HS-5 (cell line): ENCODE measurements around the gene MSLN.
"Not testable (repeated sequence)": the region's sequence is repeated elsewhere in the genome, so short reads cannot be mapped to it uniquely, and the experiment has no call there.

Source experiments
- DNase-seq: peaks from one replicate; pipeline ENCODE4 v3.0.0-alpha.2; 2012; ENCODE audit warnings: low read depth

Gene MSLN

GRCh38 chr16:735982-736453 is 24.5 kb upstream of the MSLN start:
- DNase-seq = no peak

DNA sequence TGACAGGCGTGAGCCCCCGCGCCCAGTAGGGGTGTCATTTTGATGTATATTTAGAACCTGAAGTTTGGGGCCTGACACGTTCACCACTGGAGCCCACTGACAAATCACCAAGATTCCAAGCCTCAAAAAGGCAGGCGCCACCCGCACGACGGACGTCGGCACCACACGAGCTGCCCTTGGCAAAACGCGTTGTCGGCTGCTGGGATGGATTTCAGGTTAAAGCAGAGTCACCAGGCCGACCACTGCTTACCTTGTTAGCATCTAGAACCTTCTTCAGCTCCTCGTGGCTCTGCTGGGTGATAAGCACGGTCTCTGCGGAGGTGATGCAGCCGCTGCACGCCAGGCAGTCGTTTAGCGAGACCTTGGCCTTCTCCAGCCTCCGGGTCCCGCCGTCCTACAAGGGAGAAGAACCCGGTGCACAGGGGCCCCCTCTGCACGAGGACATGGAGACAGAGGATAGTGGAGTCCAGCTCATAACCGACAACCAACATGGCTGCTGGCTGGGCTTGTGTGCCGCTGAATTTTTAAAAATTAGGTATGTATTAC is 23.5 kb upstream of the MSLN start:
- DNase-seq = no peak

DNA sequence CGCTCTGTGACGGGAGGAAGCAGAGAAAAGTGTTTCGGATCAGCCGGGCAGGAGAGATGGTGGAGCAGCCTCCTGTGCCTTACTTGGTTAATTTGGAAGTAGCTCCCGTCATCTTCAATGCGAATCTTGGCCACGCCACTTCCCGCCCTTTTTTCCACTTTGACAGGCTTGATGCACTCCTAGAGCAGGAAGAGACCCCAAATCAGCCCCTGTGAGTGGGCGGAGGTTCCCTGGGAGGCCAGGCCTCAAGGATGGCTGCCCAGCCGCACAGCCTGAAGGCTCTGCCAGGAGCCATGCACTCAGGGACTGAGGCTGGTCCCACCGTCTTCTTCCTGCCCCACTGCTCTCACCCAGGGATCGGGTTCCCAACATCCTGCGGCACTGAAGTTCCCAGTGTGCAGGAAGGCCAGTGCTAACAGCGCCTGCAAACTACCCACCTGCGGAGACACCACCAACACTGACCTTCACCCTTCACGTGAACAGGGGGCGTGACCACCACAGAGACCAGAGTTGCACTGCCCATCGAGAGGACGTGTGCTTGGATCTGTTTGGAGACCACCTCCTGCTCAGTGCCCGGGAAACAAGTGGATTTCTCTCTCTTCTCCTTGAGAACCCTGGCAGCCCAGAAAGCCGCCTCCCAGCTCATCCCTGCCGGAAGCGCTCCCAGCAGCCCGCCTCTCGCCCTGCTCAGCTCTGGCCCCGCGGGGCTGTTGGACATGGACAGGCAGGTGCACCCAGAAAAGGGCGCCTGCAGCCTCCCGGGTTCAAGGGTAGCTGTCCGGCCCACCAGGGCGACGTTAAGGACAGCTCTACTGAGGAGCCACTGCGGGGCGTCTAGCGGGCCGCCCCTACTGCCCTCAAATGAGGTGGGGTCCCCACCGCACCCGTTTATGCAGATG is 20.7 kb upstream of the MSLN start:
- DNase-seq = no peak

DNA sequence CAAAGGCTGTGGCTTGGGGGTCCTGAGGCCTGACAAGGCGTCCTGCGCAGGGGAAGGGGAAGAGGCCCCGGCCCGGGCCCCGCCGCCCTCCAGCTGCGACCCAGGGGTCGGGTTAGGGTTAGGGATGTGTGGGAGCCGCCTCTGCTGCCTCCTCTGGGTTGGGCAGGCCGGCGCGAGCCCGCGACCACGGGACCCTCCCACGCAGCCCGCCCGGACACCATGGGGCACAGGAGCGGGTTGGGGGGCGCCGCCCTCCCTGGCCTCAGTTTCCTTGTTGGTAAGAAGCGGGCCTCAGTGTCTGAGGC is 20.1 kb upstream of the MSLN start:
- no peak for DNase-seq

GRCh38 chr16:740764-741505 is 19.6 kb upstream of the MSLN start, which contains the start of gene CIAO3:
TSS of gene CIAO3 (minus strand) at chr16:740997. CDS start at chr16:740985, 12 bp downstream.
- no peak for DNase-seq

GRCh38 chr16:741986-742629 is 18.4 kb upstream of the MSLN start:
- DNase-seq = no peak

DNA sequence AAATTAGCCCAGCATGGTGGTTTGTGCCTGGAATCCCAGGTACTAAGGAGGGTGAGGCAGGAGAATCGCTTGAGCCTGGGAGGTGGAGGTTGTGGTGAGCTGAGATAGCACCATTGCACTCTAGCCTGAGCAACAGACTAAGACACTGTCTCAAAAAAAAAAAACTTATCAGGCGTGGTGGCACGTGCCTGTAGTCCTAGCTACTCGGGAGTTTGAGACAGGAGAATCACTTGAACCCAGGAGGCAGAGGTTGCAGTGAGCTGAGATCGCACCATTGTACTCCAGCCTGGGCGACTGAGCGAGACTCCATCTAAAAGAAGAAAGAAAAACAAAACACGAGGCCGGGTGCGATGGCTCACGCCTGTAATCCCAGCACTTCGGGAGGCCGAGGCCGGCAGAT is 17.6 kb upstream of the MSLN start:
- not testable (repeated sequence) for DNase-seq

DNA sequence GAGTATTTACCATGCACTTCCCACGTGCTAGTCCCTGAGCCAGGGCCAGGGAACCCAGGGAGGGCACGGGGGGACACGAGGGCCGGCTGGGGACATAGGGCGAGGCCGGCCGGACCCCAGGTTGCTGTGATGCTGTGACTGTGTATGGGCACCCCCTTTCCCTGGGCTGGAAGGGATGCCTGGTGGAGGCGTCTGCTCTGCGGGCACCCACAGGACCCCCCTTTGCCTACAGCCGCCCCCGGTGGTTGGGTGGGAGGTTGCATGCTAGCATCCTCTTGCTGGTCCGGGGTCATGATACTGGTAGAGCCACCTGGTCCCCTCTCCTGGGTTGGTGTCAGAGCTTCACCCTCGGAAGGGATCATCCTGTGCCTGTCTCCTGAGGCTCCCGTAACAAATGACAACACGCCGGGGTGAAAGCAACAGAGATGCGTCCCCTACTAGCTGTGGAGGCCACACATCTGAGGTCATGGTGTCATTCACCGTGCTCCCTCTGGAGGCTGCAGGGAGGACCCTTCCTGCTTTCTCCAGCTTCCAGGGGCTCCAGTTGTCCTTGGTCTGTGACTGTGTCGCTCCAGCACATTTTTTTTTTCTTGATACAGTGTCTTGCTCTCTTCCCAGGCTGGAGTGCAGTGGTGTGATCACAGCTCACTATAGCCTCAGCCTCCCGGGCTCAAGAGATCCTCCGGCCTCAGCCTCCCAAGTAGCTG is 16.6 kb upstream of the MSLN start:
- no peak for DNase-seq

DNA sequence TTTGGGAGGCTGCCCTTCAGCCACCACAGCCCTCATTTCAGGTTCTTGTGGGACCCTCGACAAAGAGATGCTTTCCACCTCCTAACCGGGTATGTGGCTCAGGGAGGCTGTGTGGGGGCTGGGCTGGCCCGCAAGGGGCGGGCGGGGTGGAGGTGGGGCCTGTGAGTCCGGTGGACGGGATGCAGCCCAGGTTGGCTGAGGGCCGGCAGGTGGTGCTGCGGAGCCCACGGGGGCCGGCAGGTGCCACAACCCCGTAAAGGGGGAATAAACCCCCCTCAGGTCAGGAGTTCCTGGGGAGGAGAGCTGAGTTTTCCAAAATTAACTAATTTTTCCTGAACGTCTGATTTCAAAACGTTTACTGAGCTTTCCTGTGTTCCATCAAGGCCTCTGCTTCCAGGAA is 14.8 kb upstream of the MSLN start:
- no peak for DNase-seq

DNA sequence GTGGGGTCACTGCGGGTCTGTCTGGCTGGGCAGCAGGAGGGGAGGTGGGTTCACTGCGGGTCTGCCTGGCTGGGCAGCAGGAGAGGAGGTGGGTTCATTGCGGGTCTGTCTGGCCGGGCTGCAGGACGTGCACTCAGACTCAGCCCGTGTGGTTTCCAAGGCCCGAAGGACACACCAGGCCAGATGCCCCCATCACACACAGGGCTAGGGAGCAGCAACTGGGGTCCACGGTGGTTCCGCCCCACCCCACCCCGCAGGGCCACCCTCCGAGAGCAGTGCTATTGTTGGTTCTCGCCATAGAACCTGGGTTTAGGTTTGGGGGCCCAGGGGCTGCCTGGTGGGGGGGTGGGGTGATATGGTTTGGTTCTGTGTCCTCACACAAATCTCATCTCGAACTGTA is 13.9 kb upstream of the MSLN start:
- no peak for DNase-seq

DNA sequence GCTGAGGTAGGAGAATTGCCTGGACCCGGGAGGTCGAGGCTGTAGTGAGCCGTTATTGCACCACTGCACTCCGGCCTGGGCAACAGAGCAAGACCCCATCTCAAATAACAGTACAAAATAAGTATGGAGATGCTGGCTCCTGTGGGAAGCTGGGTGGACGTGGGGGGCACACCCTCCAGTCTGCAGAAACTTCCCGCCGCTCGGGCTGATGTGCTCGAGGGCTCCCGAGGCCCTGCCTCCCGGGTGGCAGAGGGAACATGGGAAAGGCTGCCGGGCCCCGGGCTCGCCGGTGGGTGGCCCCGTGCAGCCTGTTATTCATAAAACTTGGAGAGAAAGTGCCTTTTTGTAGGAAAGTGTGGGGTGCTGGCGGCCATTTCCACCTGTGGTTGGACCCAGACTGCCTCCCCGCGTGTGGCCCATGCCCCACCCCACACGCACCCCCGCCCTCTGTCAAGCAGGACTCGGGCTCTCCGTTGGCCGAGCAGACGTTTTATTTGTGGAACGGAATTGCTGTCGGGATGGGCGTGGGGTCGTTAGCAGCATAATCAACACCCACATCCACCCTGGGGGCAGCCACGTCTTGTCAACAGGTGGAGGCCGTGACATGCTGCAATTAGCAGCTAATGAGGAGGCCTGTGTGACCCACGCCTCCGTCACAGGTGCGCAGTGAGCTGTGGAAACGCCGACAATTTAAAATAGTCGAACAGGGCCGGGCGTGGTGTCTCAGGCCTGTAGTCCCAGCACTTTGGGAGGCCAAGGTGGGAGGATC is 12.4 kb upstream of the MSLN start:
- no peak for DNase-seq

DNA sequence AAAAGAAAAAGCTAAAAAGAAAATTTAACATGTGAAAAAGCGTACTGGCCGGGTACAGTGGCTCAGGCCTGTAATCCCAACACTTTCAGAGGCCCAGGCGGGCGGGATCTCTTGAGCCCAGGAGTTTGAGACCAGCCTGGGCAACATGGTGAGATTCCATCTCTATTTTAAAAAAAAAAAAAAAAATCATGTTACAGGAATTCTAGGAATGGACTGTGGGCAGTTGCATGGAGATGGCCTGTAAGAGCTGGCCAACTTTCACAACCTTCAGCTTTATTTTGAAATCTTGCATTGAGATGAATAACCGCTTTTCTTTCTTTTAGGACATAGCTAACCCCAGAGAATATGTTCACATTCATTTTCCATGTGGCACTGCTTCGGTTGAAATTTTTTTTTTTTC is 11.5 kb upstream of the MSLN start:
- peak; percentile 44 for DNase-seq

DNA sequence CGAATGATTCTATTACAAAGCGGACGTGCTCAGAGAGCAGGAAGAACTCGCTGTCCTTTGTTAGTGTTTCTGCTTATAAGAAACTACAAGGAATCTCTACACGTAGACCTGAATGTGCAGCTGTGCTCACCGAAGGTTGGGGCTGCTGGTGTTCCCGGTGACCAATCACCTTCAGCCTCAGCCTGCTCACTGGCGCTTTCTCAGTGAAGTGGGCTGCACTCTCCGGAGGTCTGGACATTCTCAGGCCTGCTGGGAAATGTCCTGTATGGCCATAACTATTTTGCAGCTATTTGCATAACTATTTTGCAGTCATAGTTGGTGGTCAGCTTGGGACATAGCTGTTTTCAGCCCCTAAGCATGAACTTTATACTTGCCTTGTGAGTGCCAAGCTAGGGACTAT is 10.0 kb upstream of the MSLN start:
- DNase-seq = no peak

- DNase-seq = no peak
These were observed 9.2 kb upstream of the MSLN start for GRCh38 chr16:751152-752006.

- no peak for DNase-seq
These were observed 8.6 kb upstream of the MSLN start for GRCh38 chr16:752007-752312.

GRCh38 chr16:754121-754607 is 6.4 kb upstream of the MSLN start:
- DNase-seq = not testable (repeated sequence)

DNA sequence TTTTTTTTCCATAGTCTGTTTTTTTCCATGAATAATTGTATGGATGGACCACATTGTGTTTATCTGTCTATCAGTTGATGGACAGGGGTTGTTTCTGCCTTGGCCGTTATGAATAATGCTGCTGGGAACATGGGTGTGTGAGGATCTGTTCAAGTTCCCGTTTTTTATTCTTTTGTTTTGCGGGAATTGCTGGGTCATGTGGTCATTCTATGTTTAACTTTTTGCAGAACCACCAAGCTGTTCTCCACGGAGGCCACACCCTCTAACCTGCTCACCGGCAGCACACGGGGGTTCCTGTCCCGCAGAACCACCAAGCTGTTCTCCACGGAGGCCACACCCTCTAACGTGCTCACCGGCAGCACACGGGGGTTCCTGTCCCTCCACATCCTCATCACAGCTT is 5.9 kb upstream of the MSLN start:
- DNase-seq = no peak

DNA sequence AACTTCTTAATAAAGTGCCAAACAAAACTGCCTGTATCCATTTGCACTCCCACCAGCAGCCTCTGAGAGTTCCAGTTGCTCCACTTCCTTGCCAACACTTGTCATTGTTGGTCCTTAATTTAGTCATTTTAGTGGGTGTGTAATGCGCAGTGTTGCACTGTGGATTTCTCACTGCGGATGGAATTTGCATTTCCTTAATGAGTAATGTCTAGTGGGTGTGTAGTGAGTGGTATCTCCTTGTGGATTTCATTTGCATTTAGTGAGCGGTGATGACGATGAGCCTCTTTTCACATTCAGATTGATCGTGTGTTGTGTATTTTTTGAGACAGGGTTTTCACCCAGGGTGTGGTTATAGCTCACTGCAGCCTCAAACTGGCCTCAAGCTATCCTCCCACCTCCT is 4.1 kb upstream of the MSLN start:
- no peak for DNase-seq

DNA sequence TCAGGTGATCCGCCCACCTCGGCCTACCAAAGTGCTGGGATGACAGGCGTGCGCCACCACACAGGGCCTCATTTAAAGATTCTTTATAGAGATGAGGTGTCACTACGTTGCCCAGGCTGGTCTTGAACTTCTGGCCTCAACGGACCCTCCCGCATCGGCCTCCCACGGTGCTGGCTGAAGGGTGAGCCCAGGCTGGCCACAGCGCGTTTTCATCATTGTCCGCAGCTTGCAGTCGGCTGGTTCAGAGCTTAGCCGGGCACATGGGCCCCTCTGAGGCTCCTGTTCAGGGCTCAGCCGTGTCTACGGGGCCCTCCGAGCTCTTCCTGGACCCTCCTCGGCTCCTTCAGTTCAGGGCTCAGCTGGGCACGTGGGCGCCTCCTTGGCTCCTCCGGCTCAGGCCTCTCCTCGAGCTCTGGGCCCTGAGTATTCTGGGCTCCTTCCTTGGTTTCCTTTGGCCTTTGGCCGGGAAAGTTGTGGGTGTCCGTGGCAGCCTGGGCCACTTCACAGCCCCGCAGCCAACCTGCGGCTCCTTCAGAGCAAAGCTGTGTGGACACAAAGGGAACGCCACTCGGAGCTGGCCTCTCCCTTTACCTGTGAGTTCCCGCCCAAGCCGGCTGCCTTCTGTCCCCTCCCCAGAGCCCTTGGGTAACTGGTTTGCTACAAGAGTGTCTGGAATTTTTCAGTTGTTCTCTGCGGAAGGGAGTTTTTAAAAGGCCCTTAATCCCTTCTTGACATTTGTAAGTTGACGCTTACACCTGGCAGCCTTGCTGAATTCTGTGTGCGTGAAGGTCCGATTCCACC is 1.2 kb upstream of the MSLN start:
- DNase-seq = no peak
